Measurements from ENCODE around the gene SLC26A3.
"Not testable (repeated sequence)": the region's sequence is repeated elsewhere in the genome, so short reads cannot be mapped to it uniquely, and the experiment has no call there.

SLC26A3 gene

DNA sequence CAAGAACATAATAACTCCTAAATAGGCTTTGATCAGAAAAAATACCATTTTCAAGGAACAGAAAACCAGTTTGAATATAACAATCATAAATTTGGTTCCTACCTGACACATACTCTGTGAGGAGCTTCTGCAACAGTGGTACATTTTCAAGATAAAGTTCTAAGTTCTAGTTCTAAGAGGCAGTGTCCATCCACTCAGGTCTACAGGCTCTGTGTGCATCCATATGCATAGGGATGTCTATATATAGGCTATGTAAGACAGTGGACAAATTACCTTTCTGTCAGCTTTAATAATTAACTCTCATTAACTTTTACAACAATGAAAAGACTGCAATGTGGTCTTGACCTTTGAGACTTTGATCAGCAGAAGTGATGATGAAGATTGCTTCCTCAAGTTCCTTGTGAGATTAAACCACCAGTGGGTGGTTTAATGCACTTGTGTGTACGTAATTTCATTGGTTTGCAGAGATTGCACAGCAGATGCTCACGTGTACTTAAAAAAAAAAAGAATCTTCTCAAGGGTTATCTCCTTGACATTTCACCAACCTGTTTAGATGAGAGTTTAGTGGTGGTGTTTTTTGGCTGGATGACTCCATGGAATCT, at the start of gene SLC26A3:
TSS of gene SLC26A3 (minus strand) at position 215 of the 602 bp plus-strand sequence. CDS start 8,714 bp downstream, outside the sequence.
- no peaks in the 10 kb centered on the region for H3K36me3 ChIP-seq (replicated peaks; ENCODE audit: insufficient read depth, low read length)
- no peak within 1 kb of the TSS for H3K4me2 ChIP-seq (ENCODE audit: low read depth, low read length)
- H2AFZ ChIP-seq (ENCODE audit: low read length), result no peak within 1 kb of the TSS
- DNase-seq, result no peak
- H3K4me3 ChIP-seq (ENCODE audit: low read length), result no peak within 1 kb of the TSS
- no peak for TF ChIP-seq EZH2phosphoT487 (IDR thresholded peaks at IDR 0.05; ENCODE audit: low read length)
- TF ChIP-seq EZH2 (optimal IDR thresholded peaks at IDR 0.05; ENCODE audit: low read depth, low read length), result no peak
- TF ChIP-seq, protein P1, sequence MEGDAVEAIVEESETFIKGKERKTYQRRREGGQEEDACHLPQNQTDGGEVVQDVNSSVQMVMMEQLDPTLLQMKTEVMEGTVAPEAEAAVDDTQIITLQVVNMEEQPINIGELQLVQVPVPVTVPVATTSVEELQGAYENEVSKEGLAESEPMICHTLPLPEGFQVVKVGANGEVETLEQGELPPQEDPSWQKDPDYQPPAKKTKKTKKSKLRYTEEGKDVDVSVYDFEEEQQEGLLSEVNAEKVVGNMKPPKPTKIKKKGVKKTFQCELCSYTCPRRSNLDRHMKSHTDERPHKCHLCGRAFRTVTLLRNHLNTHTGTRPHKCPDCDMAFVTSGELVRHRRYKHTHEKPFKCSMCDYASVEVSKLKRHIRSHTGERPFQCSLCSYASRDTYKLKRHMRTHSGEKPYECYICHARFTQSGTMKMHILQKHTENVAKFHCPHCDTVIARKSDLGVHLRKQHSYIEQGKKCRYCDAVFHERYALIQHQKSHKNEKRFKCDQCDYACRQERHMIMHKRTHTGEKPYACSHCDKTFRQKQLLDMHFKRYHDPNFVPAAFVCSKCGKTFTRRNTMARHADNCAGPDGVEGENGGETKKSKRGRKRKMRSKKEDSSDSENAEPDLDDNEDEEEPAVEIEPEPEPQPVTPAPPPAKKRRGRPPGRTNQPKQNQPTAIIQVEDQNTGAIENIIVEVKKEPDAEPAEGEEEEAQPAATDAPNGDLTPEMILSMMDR (IDR thresholded peaks at IDR 0.05; ENCODE audit: low read length), result no peak
- no peaks in the 10 kb centered on the region for H3K9me3 ChIP-seq (replicated peaks; ENCODE audit: insufficient read depth, low read length)
- no peak within 1 kb of the TSS for H3K9ac ChIP-seq (ENCODE audit: low read length)
- H4K20me1 ChIP-seq (ENCODE audit: insufficient read depth, low read length), result no peaks in the 10 kb centered on the region
- no peaks in the 10 kb centered on the region for H3F3A ChIP-seq (ENCODE audit: insufficient read depth, low read length)
- H3K27ac ChIP-seq (ENCODE audit: low read length), result no peak within 1 kb of the TSS
- no peaks in the 10 kb centered on the region for H3K4me1 ChIP-seq (ENCODE audit: low read length)
- H3K27me3 ChIP-seq (replicated peaks; ENCODE audit: insufficient read depth, low read length), result no peaks in the 10 kb centered on the region
- H3K9me2 ChIP-seq (replicated peaks; ENCODE audit: insufficient read depth, low read length), result no peaks in the 10 kb centered on the region
- no peaks in the 10 kb centered on the region for H3K79me2 ChIP-seq (ENCODE audit: low read length)

DNA sequence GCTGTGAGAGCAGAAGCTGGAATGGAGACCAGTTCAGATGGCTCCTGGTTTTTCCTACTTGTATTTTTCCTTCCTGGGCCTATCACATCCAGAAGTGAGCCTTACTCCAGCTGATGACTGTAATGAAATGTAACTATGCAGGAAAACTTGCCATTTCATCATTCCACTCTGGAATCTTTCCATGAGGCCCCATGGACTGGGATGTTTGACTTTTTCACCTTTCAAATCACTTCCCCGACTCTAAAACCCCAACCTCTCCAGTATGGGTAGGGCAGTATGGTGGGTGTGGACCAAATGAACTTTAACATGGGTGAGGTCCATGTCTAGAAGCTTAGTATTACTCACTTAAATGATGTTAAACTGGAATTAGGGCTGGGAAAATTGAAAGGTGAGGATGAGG, 47.6 kb upstream of the SLC26A3 start:
- no peak overlapping the region for H3K4me3 ChIP-seq (ENCODE audit: low read length)
- H3K9ac ChIP-seq (ENCODE audit: low read length), result no peak overlapping the region
- no peak overlapping the region for H3K4me2 ChIP-seq (ENCODE audit: low read depth, low read length)
- no peaks in the 10 kb centered on the region for H3F3A ChIP-seq (ENCODE audit: insufficient read depth, low read length)
- DNase-seq, result no peak
- no peaks in the 10 kb centered on the region for H3K9me3 ChIP-seq (replicated peaks; ENCODE audit: insufficient read depth, low read length)
- H3K9me2 ChIP-seq (replicated peaks; ENCODE audit: insufficient read depth, low read length), result no peaks in the 10 kb centered on the region
- no peak overlapping the region for H2AFZ ChIP-seq (ENCODE audit: low read length)
- no peaks in the 10 kb centered on the region for H4K20me1 ChIP-seq (ENCODE audit: insufficient read depth, low read length)
- no peak for TF ChIP-seq EZH2phosphoT487 (IDR thresholded peaks at IDR 0.05; ENCODE audit: low read length)
- no peak for TF ChIP-seq EZH2 (optimal IDR thresholded peaks at IDR 0.05; ENCODE audit: low read depth, low read length)
- TF ChIP-seq, protein P1 (IDR thresholded peaks at IDR 0.05; ENCODE audit: low read length), result no peak
- no peaks in the 10 kb centered on the region for H3K79me2 ChIP-seq (ENCODE audit: low read length)
- H3K27me3 ChIP-seq (replicated peaks; ENCODE audit: insufficient read depth, low read length), result no peaks in the 10 kb centered on the region
- no peaks in the 10 kb centered on the region for H3K4me1 ChIP-seq (ENCODE audit: low read length)
- no peaks in the 10 kb centered on the region for H3K36me3 ChIP-seq (replicated peaks; ENCODE audit: insufficient read depth, low read length)
- no peak overlapping the region for H3K27ac ChIP-seq (ENCODE audit: low read length)

DNA sequence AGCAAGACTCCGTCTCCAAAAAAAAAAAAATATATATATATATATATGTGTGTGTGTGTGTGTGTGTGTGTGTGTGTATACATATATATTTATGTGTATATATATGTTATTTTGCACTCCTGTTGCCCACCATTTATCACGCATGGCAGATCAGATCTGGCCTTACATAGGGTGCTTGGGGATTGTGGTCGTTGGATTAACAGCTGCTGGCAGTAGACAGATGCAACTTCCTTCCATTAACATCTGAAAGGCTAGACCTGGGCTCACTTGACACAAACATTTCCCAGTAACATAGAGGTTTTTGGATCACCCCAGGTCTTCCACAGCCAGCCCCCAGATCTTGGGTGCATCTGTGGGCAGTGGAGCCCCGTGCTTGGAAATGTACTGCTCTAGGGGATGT, 47.2 kb upstream of the SLC26A3 start:
- Histone ChIP-seq H4K20me1 (ENCODE audit: insufficient read depth, low read length) (no peaks in the 10 kb centered on the region), H3K79me2 (ENCODE audit: low read length) (no peaks in the 10 kb centered on the region), H3K4me2 (ENCODE audit: low read depth, low read length) (no peak overlapping the region), H3K4me1 (ENCODE audit: low read length) (no peaks in the 10 kb centered on the region), H3K9me3 (replicated peaks; ENCODE audit: insufficient read depth, low read length) (no peaks in the 10 kb centered on the region), H2AFZ (ENCODE audit: low read length) (no peak overlapping the region), H3K4me3 (ENCODE audit: low read length) (no peak overlapping the region), H3K36me3 (replicated peaks; ENCODE audit: insufficient read depth, low read length) (no peaks in the 10 kb centered on the region), H3K9me2 (replicated peaks; ENCODE audit: insufficient read depth, low read length) (no peaks in the 10 kb centered on the region), H3F3A (ENCODE audit: insufficient read depth, low read length) (no peaks in the 10 kb centered on the region), H3K27me3 (replicated peaks; ENCODE audit: insufficient read depth, low read length) (no peaks in the 10 kb centered on the region), H3K9ac (ENCODE audit: low read length) (no peak overlapping the region), H3K27ac (ENCODE audit: low read length) (no peak overlapping the region)
- TF ChIP-seq, protein P1 (IDR thresholded peaks at IDR 0.05; ENCODE audit: low read length), result no peak
- TF ChIP-seq EZH2phosphoT487 (IDR thresholded peaks at IDR 0.05; ENCODE audit: low read length) (no peak), EZH2 (optimal IDR thresholded peaks at IDR 0.05; ENCODE audit: low read depth, low read length) (no peak)
- no peak for DNase-seq

DNA sequence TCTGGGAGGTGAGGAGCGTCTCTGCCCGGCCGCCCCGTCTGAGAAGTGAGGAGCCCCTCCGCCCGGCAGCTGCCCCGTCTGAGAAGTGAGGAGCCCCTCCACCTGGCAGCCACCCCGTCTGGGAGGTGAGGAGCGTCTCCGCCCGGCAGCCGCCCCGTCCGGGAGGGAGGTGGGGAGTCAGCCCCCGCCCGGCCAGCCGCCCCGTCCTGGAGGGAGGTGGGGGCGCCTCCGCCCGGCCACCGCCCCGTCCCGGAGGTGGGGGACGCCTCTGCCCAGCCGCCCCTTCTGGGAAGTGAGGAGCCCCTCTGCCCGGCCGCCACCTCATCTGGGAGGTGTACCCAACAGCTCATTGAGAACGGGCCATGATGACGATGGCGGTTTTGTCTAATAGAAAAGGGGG, 45.2 kb upstream of the SLC26A3 start:
- H2AFZ ChIP-seq (ENCODE audit: low read length); H3K79me2 ChIP-seq (ENCODE audit: low read length); H3K4me2 ChIP-seq (ENCODE audit: low read depth, low read length); H3K9ac ChIP-seq (ENCODE audit: low read length); H3K36me3 ChIP-seq (replicated peaks; ENCODE audit: insufficient read depth, low read length); H3K4me3 ChIP-seq (ENCODE audit: low read length); H3K27me3 ChIP-seq (replicated peaks; ENCODE audit: insufficient read depth, low read length); DNase-seq; H3K9me3 ChIP-seq (replicated peaks; ENCODE audit: insufficient read depth, low read length); H3F3A ChIP-seq (ENCODE audit: insufficient read depth, low read length); H4K20me1 ChIP-seq (ENCODE audit: insufficient read depth, low read length); H3K4me1 ChIP-seq (ENCODE audit: low read length); H3K27ac ChIP-seq (ENCODE audit: low read length); H3K9me2 ChIP-seq (replicated peaks; ENCODE audit: insufficient read depth, low read length): not testable (repeated sequence)

DNA sequence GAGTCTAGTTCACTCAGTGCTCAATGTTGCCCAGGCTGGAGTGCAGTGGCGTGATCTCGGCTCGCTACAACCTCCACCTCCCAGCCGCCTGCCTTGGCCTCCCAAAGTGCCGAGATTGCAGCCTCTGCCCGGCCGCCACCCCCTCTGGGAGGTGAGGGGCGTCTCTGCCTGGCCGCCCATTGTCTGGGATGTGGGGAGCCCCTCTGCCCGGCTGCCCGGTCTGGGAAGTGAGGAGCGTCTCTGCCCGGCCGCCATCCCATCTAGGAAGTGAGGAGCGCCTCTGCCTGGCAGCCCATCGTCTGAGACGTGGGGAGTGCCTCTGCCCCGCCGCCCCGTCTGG, 44.8 kb upstream of the SLC26A3 start:
- not testable (repeated sequence) for H3K4me3 ChIP-seq (ENCODE audit: low read length); H4K20me1 ChIP-seq (ENCODE audit: insufficient read depth, low read length); H3K9me2 ChIP-seq (replicated peaks; ENCODE audit: insufficient read depth, low read length); H3K4me1 ChIP-seq (ENCODE audit: low read length); H2AFZ ChIP-seq (ENCODE audit: low read length); H3K27ac ChIP-seq (ENCODE audit: low read length); H3K4me2 ChIP-seq (ENCODE audit: low read depth, low read length); H3K9ac ChIP-seq (ENCODE audit: low read length); H3K9me3 ChIP-seq (replicated peaks; ENCODE audit: insufficient read depth, low read length); H3K27me3 ChIP-seq (replicated peaks; ENCODE audit: insufficient read depth, low read length); H3F3A ChIP-seq (ENCODE audit: insufficient read depth, low read length); DNase-seq; H3K79me2 ChIP-seq (ENCODE audit: low read length); H3K36me3 ChIP-seq (replicated peaks; ENCODE audit: insufficient read depth, low read length)
